Measurements from ENCODE around the gene NKAP. TPM values are rescaled to one million over a fixed set of nuclear protein-coding genes. Genes with fewer than 3 reads are reported as not detected.

Gene NKAP
- total and polyA plus RNA-seq, 2 of the 13 experiments (the other 11 are each of a cell fraction or from before 2014, with no cell fraction given), result 3.6 to 6.1 TPM

- TF ChIP-seq REST (IDR thresholded peaks at IDR 0.05; ENCODE audit: borderline replicate concordance in 1 of 2, low read depth in 1 of 2, low read length in 2 of 2) (0 out of 4 replicates have a peak, but pooled peaks of 1 of the 2 experiments have one; percentile 36), USF2 (IDR thresholded peaks at IDR 0.05; ENCODE audit: low read depth, low read length) (no peak), USF2 (CRISPR knock-in tag; IDR thresholded peaks at IDR 0.05; ENCODE audit: borderline replicate concordance) (0 out of 2 replicates have a peak, but pooled peaks have one; percentile 25), NR0B2 (CRISPR knock-in tag; IDR thresholded peaks at IDR 0.05) (0 out of 2 replicates have a peak, but pooled peaks have one; percentile 55), RBFOX2 (IDR thresholded peaks at IDR 0.05; ENCODE audit: low read depth, low read length) (peak; percentile 88), ZSCAN31 (CRISPR knock-in tag; IDR thresholded peaks at IDR 0.05; ENCODE audit: low read depth) (peak; percentile 39; the same call in 1 of the 2 replicates), WIZ (CRISPR knock-in tag; IDR thresholded peaks at IDR 0.05) (0 out of 2 replicates have a peak, but pooled peaks have one; percentile 35), ZNF230 (CRISPR knock-in tag; IDR thresholded peaks at IDR 0.05) (no peak), ZBTB4 (CRISPR knock-in tag; IDR thresholded peaks at IDR 0.05; ENCODE audit: borderline replicate concordance) (no peak), ZFP36 (IDR thresholded peaks at IDR 0.05; ENCODE audit: borderline replicate concordance, low read depth, low read length, partially characterized antibody) (no peak), FOXJ3 (CRISPR knock-in tag; IDR thresholded peaks at IDR 0.05; ENCODE audit: borderline replicate concordance) (peak; percentile 78; the same call in 1 of the 2 replicates), CERS6 (CRISPR knock-in tag; IDR thresholded peaks at IDR 0.05) (no peak), FOXK2 (IDR thresholded peaks at IDR 0.05) (peak; percentile 97), TCF12 (IDR thresholded peaks at IDR 0.05) (no peak), TCF12 (CRISPR knock-in tag; IDR thresholded peaks at IDR 0.05) (peak; percentile 73), TGIF2 (CRISPR knock-in tag; IDR thresholded peaks at IDR 0.05) (peak; percentile 53; the same call in 1 of the 2 replicates), FOXK1 (CRISPR knock-in tag; IDR thresholded peaks at IDR 0.05; ENCODE audit: borderline replicate concordance, low read depth) (peak; percentile 100)
Observed at GRCh38 chrX:119943185-119943988, at the start of gene NKAP (continued).

All from HepG2 (cell line).